ENCODE data around the gene PKHD1.

DNA sequence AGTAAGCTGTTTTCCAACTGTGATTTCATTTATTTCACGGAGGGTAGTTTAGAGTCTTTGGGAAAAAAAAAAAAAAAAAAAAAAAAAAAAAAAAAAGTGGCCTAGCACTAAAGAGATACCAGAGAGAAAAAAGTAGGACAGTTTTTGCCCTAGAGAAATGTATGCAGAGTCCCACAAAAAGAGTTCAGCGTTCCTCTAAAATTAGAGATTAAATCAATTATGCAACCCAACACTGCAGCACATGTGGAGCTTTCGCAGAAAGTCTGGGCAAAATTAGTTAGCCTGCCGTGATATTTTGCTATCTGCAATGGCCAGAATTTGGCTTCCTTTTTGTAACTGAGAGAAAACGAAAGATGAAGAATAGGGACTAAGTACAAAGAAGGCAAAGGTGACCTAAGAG lies 309.8 kb downstream of the PKHD1 start:
- TF ChIP-seq, protein P1, sequence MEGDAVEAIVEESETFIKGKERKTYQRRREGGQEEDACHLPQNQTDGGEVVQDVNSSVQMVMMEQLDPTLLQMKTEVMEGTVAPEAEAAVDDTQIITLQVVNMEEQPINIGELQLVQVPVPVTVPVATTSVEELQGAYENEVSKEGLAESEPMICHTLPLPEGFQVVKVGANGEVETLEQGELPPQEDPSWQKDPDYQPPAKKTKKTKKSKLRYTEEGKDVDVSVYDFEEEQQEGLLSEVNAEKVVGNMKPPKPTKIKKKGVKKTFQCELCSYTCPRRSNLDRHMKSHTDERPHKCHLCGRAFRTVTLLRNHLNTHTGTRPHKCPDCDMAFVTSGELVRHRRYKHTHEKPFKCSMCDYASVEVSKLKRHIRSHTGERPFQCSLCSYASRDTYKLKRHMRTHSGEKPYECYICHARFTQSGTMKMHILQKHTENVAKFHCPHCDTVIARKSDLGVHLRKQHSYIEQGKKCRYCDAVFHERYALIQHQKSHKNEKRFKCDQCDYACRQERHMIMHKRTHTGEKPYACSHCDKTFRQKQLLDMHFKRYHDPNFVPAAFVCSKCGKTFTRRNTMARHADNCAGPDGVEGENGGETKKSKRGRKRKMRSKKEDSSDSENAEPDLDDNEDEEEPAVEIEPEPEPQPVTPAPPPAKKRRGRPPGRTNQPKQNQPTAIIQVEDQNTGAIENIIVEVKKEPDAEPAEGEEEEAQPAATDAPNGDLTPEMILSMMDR (IDR thresholded peaks at IDR 0.05) = no peak
- TF ChIP-seq POLR2AphosphoS5 (IDR thresholded peaks at IDR 0.05; ENCODE audit: insufficient read depth in 1 of 2, low read depth in 1 of 2) (no peak), POLR2A (IDR thresholded peaks at IDR 0.05) (no peak)
